ENCODE results near the gene HVCN1. TPM values are rescaled to one million over a fixed set of nuclear protein-coding genes. Genes with fewer than 3 reads are reported as not detected.

Gene HVCN1
- total and polyA plus RNA-seq, 2 donors (not counting 1 experiment from before 2014, with no cell fraction given), result 216 to 422 TPM

DNA sequence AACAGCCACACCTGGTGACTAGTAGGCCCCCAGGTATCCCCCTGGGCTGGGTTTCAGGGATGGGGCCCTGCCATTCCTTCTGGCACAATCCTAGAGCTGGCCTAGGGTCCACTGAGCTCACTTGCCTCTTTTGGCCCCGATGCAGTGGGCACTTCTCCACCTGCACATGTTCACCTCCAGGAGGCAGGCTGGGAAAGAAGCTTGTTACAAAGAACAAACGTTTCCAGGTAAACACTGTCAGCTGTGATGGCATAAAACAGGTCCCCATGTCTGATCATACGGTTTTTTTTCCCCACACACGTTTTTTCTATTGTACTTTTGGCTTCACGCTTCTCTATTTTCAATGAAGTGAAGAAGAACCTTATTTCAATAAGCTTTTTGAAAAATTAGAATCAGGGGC is 15.8 kb upstream of the HVCN1 start:
- no peak overlapping the region for H3K27ac Mint-ChIP-seq
- no peak for DNase-seq
- intact Hi-C loops (cut with micrococcal nuclease), result loop anchor here (1.0 kb wide), 1 partner anchor 122 kb away; no protein-coding TSS in a partner anchor

DNA sequence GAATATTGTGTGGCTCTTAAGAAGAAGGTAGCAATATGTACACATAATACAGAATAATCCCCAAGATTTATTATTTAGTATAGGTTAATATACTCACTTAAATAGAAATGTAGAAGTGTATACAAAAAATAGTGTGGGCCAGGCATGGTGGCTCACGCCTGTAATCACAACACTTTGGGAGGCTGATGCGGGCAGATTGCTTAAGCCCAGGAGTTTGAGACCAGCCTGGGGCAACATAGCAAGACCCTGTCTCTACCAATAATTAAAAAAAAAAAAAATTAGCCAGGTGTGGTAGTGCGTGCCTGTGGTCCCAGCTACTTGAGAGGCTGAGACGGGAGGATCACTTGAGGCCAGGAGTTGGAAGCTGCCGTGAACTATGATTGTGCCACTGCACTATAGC is 15.3 kb upstream of the HVCN1 start:
- WGBS (ENCODE audit: insufficient coverage), result 100% methylated on average over 1 of the region's 5 CpGs
- TF ChIP-seq EZH2 (IDR thresholded peaks at IDR 0.05; ENCODE audit: borderline replicate concordance, insufficient read depth, low read depth, low read length, poor library complexity, severe bottlenecking), result no peak
- TF ChIP-seq, protein P1, sequence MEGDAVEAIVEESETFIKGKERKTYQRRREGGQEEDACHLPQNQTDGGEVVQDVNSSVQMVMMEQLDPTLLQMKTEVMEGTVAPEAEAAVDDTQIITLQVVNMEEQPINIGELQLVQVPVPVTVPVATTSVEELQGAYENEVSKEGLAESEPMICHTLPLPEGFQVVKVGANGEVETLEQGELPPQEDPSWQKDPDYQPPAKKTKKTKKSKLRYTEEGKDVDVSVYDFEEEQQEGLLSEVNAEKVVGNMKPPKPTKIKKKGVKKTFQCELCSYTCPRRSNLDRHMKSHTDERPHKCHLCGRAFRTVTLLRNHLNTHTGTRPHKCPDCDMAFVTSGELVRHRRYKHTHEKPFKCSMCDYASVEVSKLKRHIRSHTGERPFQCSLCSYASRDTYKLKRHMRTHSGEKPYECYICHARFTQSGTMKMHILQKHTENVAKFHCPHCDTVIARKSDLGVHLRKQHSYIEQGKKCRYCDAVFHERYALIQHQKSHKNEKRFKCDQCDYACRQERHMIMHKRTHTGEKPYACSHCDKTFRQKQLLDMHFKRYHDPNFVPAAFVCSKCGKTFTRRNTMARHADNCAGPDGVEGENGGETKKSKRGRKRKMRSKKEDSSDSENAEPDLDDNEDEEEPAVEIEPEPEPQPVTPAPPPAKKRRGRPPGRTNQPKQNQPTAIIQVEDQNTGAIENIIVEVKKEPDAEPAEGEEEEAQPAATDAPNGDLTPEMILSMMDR (IDR thresholded peaks at IDR 0.05), result no peak
- ATAC-seq (ENCODE audit: low read depth), result no peak
- H3K36me3 ChIP-seq (replicated peaks in 1 of 2; ENCODE audit: control extremely low read depth in 1 of 2, control insufficient read depth in 1 of 2, extremely low read depth in 1 of 2, insufficient read depth in 2 of 2, low read length in 1 of 2), result no peaks in the 10 kb centered on the region
- H3K4me2 ChIP-seq (replicated peaks; ENCODE audit: low read depth, low read length, poor library complexity, severe bottlenecking), result no peak overlapping the region
- H3K4me3 ChIP-seq (ENCODE audit: control extremely low read depth in 1 of 5, extremely low read depth in 1 of 5, insufficient read depth in 1 of 5, low read depth in 2 of 5, low read length in 4 of 5), result no peak overlapping the region
- H3K27ac Mint-ChIP-seq, result no peak overlapping the region
- H3K27me3 ChIP-seq (replicated peaks in 1 of 4; ENCODE audit: control extremely low read depth in 1 of 4, control insufficient read depth in 3 of 4, insufficient read depth in 4 of 4, low read length in 3 of 4), result no peaks in the 10 kb centered on the region
- H3K9me3 ChIP-seq (ENCODE audit: control extremely low read depth in 1 of 3, control insufficient read depth in 2 of 3, insufficient read depth in 1 of 3, low read length in 2 of 3), result no peaks in the 10 kb centered on the region
- H3K4me3 Mint-ChIP-seq, result no peak overlapping the region
- H3K27ac ChIP-seq (ENCODE audit: low read length in 2 of 2), result no peak overlapping the region
- CTCF ChIA-PET, result interaction anchor here (0.9 to 1.6 kb wide), 9 partner anchors 9 to 152 kb away, joined by 3 to 11 read pairs (median 4); no protein-coding TSS in a partner anchor
- no peaks in the 10 kb centered on the region for H3K27me3 Mint-ChIP-seq
- no peak for DNase-seq
- no peak overlapping the region for H2AFZ ChIP-seq (ENCODE audit: insufficient read depth, low read depth, low read length, poor library complexity, severe bottlenecking)
- intact Hi-C loops (cut with micrococcal nuclease), result loop anchor here (1.0 kb wide), 1 partner anchor 122 kb away; no protein-coding TSS in a partner anchor
- H3K79me2 ChIP-seq (ENCODE audit: control insufficient read depth, insufficient read depth, low read length), result peaks cover 6% of the 10 kb centered on the region
- no peaks in the 10 kb centered on the region for H3K9me3 Mint-ChIP-seq (ENCODE audit: insufficient read depth)
- no peaks in the 10 kb centered on the region for H3K4me1 ChIP-seq (ENCODE audit: control insufficient read depth in 2 of 2, insufficient read depth in 2 of 2, low read length in 2 of 2)
- POLR2A ChIA-PET, result interaction anchor here (1.4 kb wide), 1 partner anchor 99 kb away, joined by 5 read pairs; no protein-coding TSS in a partner anchor
- H4K20me1 ChIP-seq (ENCODE audit: control insufficient read depth, insufficient read depth, low read length, poor library complexity, severe bottlenecking), result no peaks in the 10 kb centered on the region
- H3K4me1 Mint-ChIP-seq, result peaks cover 17% of the 10 kb centered on the region
- no peak overlapping the region for H3K9ac ChIP-seq (ENCODE audit: low read length)

More for the DNA sequence above, 15.8 kb upstream of the HVCN1 start:
- POLR2A ChIA-PET, result interaction anchor here (1.4 kb wide), 1 partner anchor 99 kb away, joined by 5 read pairs; no protein-coding TSS in a partner anchor
- WGBS (ENCODE audit: insufficient coverage), result 31% methylated on average over 2 of the region's 5 CpGs
- no peak for TF ChIP-seq EZH2 (IDR thresholded peaks at IDR 0.05; ENCODE audit: borderline replicate concordance, insufficient read depth, low read depth, low read length, poor library complexity, severe bottlenecking)
- Histone ChIP-seq H3K36me3 (replicated peaks in 1 of 2; ENCODE audit: control extremely low read depth in 1 of 2, control insufficient read depth in 1 of 2, extremely low read depth in 1 of 2, insufficient read depth in 2 of 2, low read length in 1 of 2) (no peaks in the 10 kb centered on the region), H4K20me1 (ENCODE audit: control insufficient read depth, insufficient read depth, low read length, poor library complexity, severe bottlenecking) (no peaks in the 10 kb centered on the region), H3K4me1 (ENCODE audit: control insufficient read depth in 2 of 2, insufficient read depth in 2 of 2, low read length in 2 of 2) (no peaks in the 10 kb centered on the region), H2AFZ (ENCODE audit: insufficient read depth, low read depth, low read length, poor library complexity, severe bottlenecking) (no peak overlapping the region), H3K4me2 (replicated peaks; ENCODE audit: low read depth, low read length, poor library complexity, severe bottlenecking) (no peak overlapping the region), H3K79me2 (ENCODE audit: control insufficient read depth, insufficient read depth, low read length) (peaks cover 6% of the 10 kb centered on the region), H3K27ac (ENCODE audit: low read length in 2 of 2) (no peak overlapping the region), H3K27me3 (replicated peaks in 1 of 4; ENCODE audit: control extremely low read depth in 1 of 4, control insufficient read depth in 3 of 4, insufficient read depth in 4 of 4, low read length in 3 of 4) (no peaks in the 10 kb centered on the region), H3K9ac (ENCODE audit: low read length) (no peak overlapping the region), H3K4me3 (ENCODE audit: control extremely low read depth in 1 of 5, extremely low read depth in 1 of 5, insufficient read depth in 1 of 5, low read depth in 2 of 5, low read length in 4 of 5) (no peak overlapping the region), H3K9me3 (ENCODE audit: control extremely low read depth in 1 of 3, control insufficient read depth in 2 of 3, insufficient read depth in 1 of 3, low read length in 2 of 3) (no peaks in the 10 kb centered on the region)
- Mint-ChIP-seq H3K4me3 (no peak overlapping the region), H3K27me3 (no peaks in the 10 kb centered on the region), H3K4me1 (peaks cover 14% of the 10 kb centered on the region), H3K9me3 (ENCODE audit: insufficient read depth) (no peaks in the 10 kb centered on the region)
- no peak for ATAC-seq (ENCODE audit: low read depth)
- CTCF ChIA-PET, result interaction anchor here (0.7 to 1.6 kb wide), 12 partner anchors 9 to 257 kb away, joined by 3 to 11 read pairs (median 3); no protein-coding TSS in a partner anchor
